PC-3 (cell line): ENCODE results near the gene NALCN.

Experiments
- CTCF ChIP-seq: fragments of 300-600 bp; sonication (generic); conservative IDR thresholded peaks from 2 replicates; pipeline ENCODE4 v1.5.1; 2017; ENCODE audit warnings: antibody characterized with exemption, low read depth, mild to moderate bottlenecking, low read length
- EZH2 ChIP-seq: fragments of 300-600 bp; sonication (generic); IDR thresholded peaks from one replicate; pipeline ENCODE4 v1.6.1; 2017; ENCODE audit warnings: antibody characterized with exemption, mild to moderate bottlenecking, low read length; ENCODE audit not compliant: unreplicated experiment

GRCh38 chr13:101434486-101434885 is 18.2 kb upstream of the NALCN start:
- TF ChIP-seq EZH2 (no peak), CTCF (no peak)
